MM.1S (cell line): ENCODE results near the gene FRG2.

ENCODE experiments used
- CTCF ChIP-seq: fragments of 300-600 bp; sonication (generic); IDR thresholded peaks from 2 replicates; pipeline ENCODE4 v1.5.1; 2016; ENCODE audit warnings: antibody characterized with exemption, low read length, mixed read lengths
- EZH2phosphoT487 ChIP-seq: fragments of 300-600 bp; sonication (generic); IDR thresholded peaks from 2 replicates; pipeline ENCODE4 v1.6.1; 2018; ENCODE audit warnings: antibody characterized with exemption, low read length

GRCh38 chr4:189988877-189989431 is 38.1 kb downstream of the FRG2 start:
- TF ChIP-seq CTCF: no peak
- no peak for TF ChIP-seq EZH2phosphoT487
